Epithelial cell of proximal tubule (primary cell): ENCODE measurements around the gene CDC26. TPM values are rescaled to one million over a fixed set of nuclear protein-coding genes. Genes with fewer than 3 reads are reported as not detected.

ENCODE experiments used
- DNase-seq: peaks from one replicate; pipeline ENCODE4 v3.0.0-alpha.2; 2011; ENCODE audit warnings: low read depth
- H3K4me3 ChIP-seq: 2 replicates; pipeline ENCODE4 v1.5.1; 2011; ENCODE audit warnings: low read depth, mild to moderate bottlenecking, low read length
- CTCF ChIP-seq: conservative IDR thresholded peaks from 2 replicates; pipeline ENCODE4 v1.5.1; 2012; ENCODE audit warnings: low read depth, mild to moderate bottlenecking, low read length
- total RNA-seq: library from RNA; depleted of rRNA; stranded (reverse); fragments of >200 nt; gene quantifications from 2 replicates; pipeline ENCODE4 v1.2.3, GENCODE V29; 2015

The CDC26 gene
- total RNA-seq, 1 donor from 2014 or later: 44.6 TPM

GRCh38 chr9:113228130-113228665 lies 47.2 kb downstream of the CDC26 start:
- no peak for DNase-seq
- no peak for TF ChIP-seq CTCF
- H3K4me3 ChIP-seq: no peak overlapping the region

GRCh38 chr9:113227436-113227835 lies 47.9 kb downstream of the CDC26 start:
- DNase-seq: no peak
- no peak overlapping the region for H3K4me3 ChIP-seq
- TF ChIP-seq CTCF: no peak

GRCh38 chr9:113223963-113224362 lies 51.4 kb downstream of the CDC26 start:
- no peak overlapping the region for H3K4me3 ChIP-seq
- no peak for TF ChIP-seq CTCF
- DNase-seq: no peak

- H3K4me3 ChIP-seq: peak overlapping the region; percentile 98
- TF ChIP-seq CTCF: no peak
- peak; percentile 19 for DNase-seq
Observed at GRCh38 chr9:113222482-113222841, 52.9 kb downstream of the CDC26 start.

- H3K4me3 ChIP-seq: peak overlapping the region; percentile 98
- TF ChIP-seq CTCF: no peak
- no peak for DNase-seq
Observed at GRCh38 chr9:113221800-113222481, 53.4 kb downstream of the CDC26 start.

GRCh38 chr9:113221003-113221799 lies 54.2 kb downstream of the CDC26 start, which contains the start of the genes FKBP15 and SLC31A1:
Gene FKBP15, minus strand, starts transcription at chr9:113221277. Its CDS starts 34 bp downstream, at chr9:113221243.
Gene SLC31A1, plus strand, starts transcription at chr9:113221544. Its CDS starts 34,605 bp downstream, at chr9:113256149.
- TF ChIP-seq CTCF: no peak
- DNase-seq: peak; percentile 82
- H3K4me3 ChIP-seq: peak within 1 kb of the TSS; percentile 98
